ENCODE results near the gene ATP8A2. TPM values are rescaled to one million over a fixed set of nuclear protein-coding genes. Genes with fewer than 3 reads are reported as not detected.

Gene ATP8A2
- total and polyA plus RNA-seq, 7 donors = under 0.01 to 2.2 (median 1.2) TPM; not detected in 1

- intact Hi-C loops (cut with DNase I) = no loop called here
These were observed 381.3 kb downstream of the ATP8A2 start for GRCh38 chr13:25752957-25753551.

GRCh38 chr13:25753976-25754375, 382.2 kb downstream of the ATP8A2 start:
- Histone ChIP-seq H3K4me1 (no peaks in the 10 kb centered on the region), H3K9me3 (no peaks in the 10 kb centered on the region), H3K36me3 (no peaks in the 10 kb centered on the region), H3K27ac (no peak overlapping the region), H3K4me3 (no peak overlapping the region), H3K27me3 (no peaks in the 10 kb centered on the region)
- 66 to 85% methylated on average over 7 of the region's 7 CpGs for WGBS, 2 donors
- no peak for DNase-seq
- intact Hi-C loops (cut with DNase I) = no loop called here
- no peak for TF ChIP-seq EP300 (IDR thresholded peaks at IDR 0.05)
- no peak for TF ChIP-seq POLR2AphosphoS5 (IDR thresholded peaks at IDR 0.05)
- no peak for TF ChIP-seq POLR2A (IDR thresholded peaks at IDR 0.05)
- no peak for TF ChIP-seq CTCF (IDR thresholded peaks at IDR 0.05)

More at GRCh38 chr13:25752957-25753551, 381.3 kb downstream of the ATP8A2 start:
- H3K4me1 ChIP-seq = no peaks in the 10 kb centered on the region
- DNase-seq = no peak
- no peaks in the 10 kb centered on the region for H3K9me3 ChIP-seq
- no peaks in the 10 kb centered on the region for H3K36me3 ChIP-seq
- WGBS, 2 donors = 40 to 42% methylated on average over 8 of the region's 8 CpGs
- TF ChIP-seq POLR2AphosphoS5 (IDR thresholded peaks at IDR 0.05) (no peak), POLR2A (IDR thresholded peaks at IDR 0.05) (no peak), CTCF (IDR thresholded peaks at IDR 0.05) (no peak), EP300 (IDR thresholded peaks at IDR 0.05) (no peak)
- no peaks in the 10 kb centered on the region for H3K27me3 ChIP-seq
- no peak overlapping the region for H3K4me3 ChIP-seq
- no peak overlapping the region for H3K27ac ChIP-seq

GRCh38 chr13:25756251-25756650, 384.5 kb downstream of the ATP8A2 start:
- no peak overlapping the region for H3K27ac ChIP-seq
- TF ChIP-seq EP300 (IDR thresholded peaks at IDR 0.05) = no peak
- no peak for TF ChIP-seq CTCF (IDR thresholded peaks at IDR 0.05)
- TF ChIP-seq POLR2A (IDR thresholded peaks at IDR 0.05) = no peak
- no peak for TF ChIP-seq POLR2AphosphoS5 (IDR thresholded peaks at IDR 0.05)
- no peak overlapping the region for H3K4me3 ChIP-seq
- intact Hi-C loops (cut with DNase I) = no loop called here
- H3K4me1 ChIP-seq = no peaks in the 10 kb centered on the region
- no peaks in the 10 kb centered on the region for H3K27me3 ChIP-seq
- no peaks in the 10 kb centered on the region for H3K9me3 ChIP-seq
- DNase-seq = no peak
- 80 to 89% methylated on average over 5 of the region's 5 CpGs for WGBS, 2 donors
- H3K36me3 ChIP-seq = no peaks in the 10 kb centered on the region

- no peak overlapping the region for H3K27ac ChIP-seq
- H3K4me1 ChIP-seq = no peaks in the 10 kb centered on the region
- H3K9me3 ChIP-seq = no peaks in the 10 kb centered on the region
- TF ChIP-seq POLR2AphosphoS5 (IDR thresholded peaks at IDR 0.05) (no peak), EP300 (IDR thresholded peaks at IDR 0.05) (no peak), CTCF (IDR thresholded peaks at IDR 0.05) (no peak), POLR2A (IDR thresholded peaks at IDR 0.05) (no peak)
- no peaks in the 10 kb centered on the region for H3K27me3 ChIP-seq
- intact Hi-C loops (cut with DNase I) = no loop called here
- 86 to 91% methylated on average over 8 of the region's 8 CpGs for whole genome bisulfite sequencing, 2 donors
- H3K36me3 ChIP-seq = no peaks in the 10 kb centered on the region
- DNase-seq = no peak
- no peak overlapping the region for H3K4me3 ChIP-seq
These were observed 385.1 kb downstream of the ATP8A2 start for GRCh38 chr13:25756912-25757311.

GRCh38 chr13:25761041-25761440, 389.3 kb downstream of the ATP8A2 start:
- 74 to 87% methylated on average over 3 of the region's 3 CpGs for WGBS, 2 donors
- no peaks in the 10 kb centered on the region for H3K36me3 ChIP-seq
- H3K4me1 ChIP-seq = no peaks in the 10 kb centered on the region
- intact Hi-C loops (cut with DNase I) = no loop called here
- no peak overlapping the region for H3K4me3 ChIP-seq
- H3K27me3 ChIP-seq = no peaks in the 10 kb centered on the region
- H3K9me3 ChIP-seq = no peaks in the 10 kb centered on the region
- TF ChIP-seq POLR2AphosphoS5 (IDR thresholded peaks at IDR 0.05) (no peak), POLR2A (IDR thresholded peaks at IDR 0.05) (no peak), CTCF (IDR thresholded peaks at IDR 0.05) (no peak), EP300 (IDR thresholded peaks at IDR 0.05) (no peak)
- H3K27ac ChIP-seq = no peak overlapping the region
- no peak for DNase-seq
